GM19395 (cell line): ENCODE measurements around the gene SENP1.

ENCODE experiments used
- ATAC-seq: cut with Tn5 transposase; IDR thresholded peaks from one replicate; pipeline ENCODE4 v1.9.1; 2021; ENCODE audit warnings: mild to moderate bottlenecking, moderate library complexity; ENCODE audit not compliant: unreplicated experiment

The SENP1 gene

GRCh38 chr12:48001505-48002413 is 104.1 kb downstream of the SENP1 start:
- no peak for ATAC-seq

GRCh38 chr12:48000878-48001504 is 104.9 kb downstream of the SENP1 start:
- ATAC-seq: no peak

- no peak for ATAC-seq
These were observed 106.1 kb downstream of the SENP1 start for GRCh38 chr12:47999816-48000215.

DNA sequence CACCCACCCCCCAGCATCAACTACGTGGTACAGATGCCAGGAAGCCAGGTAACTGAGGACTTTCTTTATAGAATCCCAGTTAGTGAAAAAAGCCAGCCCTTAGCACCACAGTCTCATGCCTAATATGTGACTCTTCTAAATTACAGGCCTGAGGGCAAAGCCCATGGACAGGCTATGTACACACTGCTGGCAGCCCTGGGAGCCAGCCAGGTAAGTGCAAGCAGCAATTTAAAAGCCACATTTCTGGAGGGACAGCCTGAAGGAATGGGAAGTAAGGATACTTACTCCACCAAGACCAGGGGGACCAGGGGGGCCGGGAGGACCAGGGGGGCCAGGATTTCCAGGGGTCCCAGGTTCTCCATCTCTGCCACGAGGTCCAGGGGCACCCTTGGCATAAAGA is 108.6 kb downstream of the SENP1 start:
- no peak for ATAC-seq

DNA sequence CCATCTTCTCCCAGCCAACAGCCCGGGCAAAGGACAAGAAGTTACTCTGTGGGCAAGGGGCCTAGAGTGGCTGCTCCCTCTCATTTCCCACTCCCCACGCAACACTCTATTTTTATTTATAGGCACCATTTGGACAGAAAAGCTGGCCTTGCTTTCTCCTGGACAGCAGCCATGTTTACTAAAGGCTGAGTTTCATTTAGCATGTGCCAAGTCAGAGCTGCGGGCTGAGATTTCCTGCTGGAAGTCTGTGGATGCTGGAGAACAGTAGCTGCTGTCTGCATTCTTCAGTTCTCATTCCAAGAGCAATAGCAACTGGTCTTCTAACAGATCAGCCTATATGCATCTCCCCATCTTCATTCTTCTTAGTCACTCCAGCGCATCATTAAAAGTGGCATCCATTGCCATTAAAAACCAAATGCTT is 109.9 kb downstream of the SENP1 start:
- ATAC-seq: no peak

DNA sequence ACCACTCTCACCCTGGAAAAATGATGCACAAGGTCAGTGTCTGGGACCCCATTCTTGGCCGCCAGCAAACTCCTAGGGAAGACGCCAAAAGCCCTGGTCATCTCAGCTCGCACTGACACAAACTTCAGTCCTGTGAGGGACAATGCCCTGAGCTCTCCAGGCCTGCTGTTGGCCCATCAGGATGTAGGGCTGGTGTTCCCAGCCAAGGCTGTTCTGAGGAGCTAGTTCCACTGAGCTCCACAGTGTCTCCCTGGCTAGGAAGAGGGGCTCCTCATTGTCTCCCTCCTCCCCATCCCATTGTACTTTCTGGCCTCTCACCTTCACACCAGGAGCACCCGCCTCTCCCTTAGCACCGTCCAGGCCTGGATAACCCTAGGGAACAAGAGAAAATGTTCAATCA is 112.4 kb downstream of the SENP1 start:
- ATAC-seq: no peak
